SKM-1 treated with dmso at 0.1 percent for 144 hours (cell line): Measurements from ENCODE around the gene IFT20.

Experiments
- DNase-seq: peaks from one replicate; lab custom pipeline; 2025; ENCODE audit not compliant: unreplicated experiment; lab: John Stamatoyannopoulos, UW

The IFT20 gene

GRCh38 chr17:28338056-28338768 lies 2.9 kb upstream of the IFT20 start:
- no peak for DNase-seq

- DNase-seq: no peak
Observed at GRCh38 chr17:28335959-28336871, 943 bp upstream of the IFT20 start.

GRCh38 chr17:28334666-28335200 lies 539 bp downstream of the IFT20 start:
- no peak for DNase-seq

GRCh38 chr17:28334171-28334570 lies 1.1 kb downstream of the IFT20 start:
- DNase-seq: no peak

- no peak for DNase-seq
Observed at GRCh38 chr17:28333083-28333746, 2.1 kb downstream of the IFT20 start.

- DNase-seq: no peak
Observed at GRCh38 chr17:28331891-28332420, 3.3 kb downstream of the IFT20 start.

GRCh38 chr17:28330671-28331070 lies 4.6 kb downstream of the IFT20 start:
- DNase-seq: no peak

- no peak for DNase-seq
Observed at GRCh38 chr17:28328325-28328724, 6.9 kb downstream of the IFT20 start.

GRCh38 chr17:28327709-28328108 lies 7.6 kb downstream of the IFT20 start:
- DNase-seq: no peak

GRCh38 chr17:28327031-28327607 lies 8.2 kb downstream of the IFT20 start:
- no peak for DNase-seq

- no peak for DNase-seq
Observed at GRCh38 chr17:28326114-28326513, 9.2 kb downstream of the IFT20 start.

- DNase-seq: no peak
Observed at GRCh38 chr17:28325211-28325610, 10.1 kb downstream of the IFT20 start.

- no peak for DNase-seq
Observed at GRCh38 chr17:28324781-28325180, 10.5 kb downstream of the IFT20 start.

- no peak for DNase-seq
Observed at GRCh38 chr17:28324267-28324745, 11.0 kb downstream of the IFT20 start.

GRCh38 chr17:28320215-28321061 lies 14.8 kb downstream of the IFT20 start:
- no peak for DNase-seq

GRCh38 chr17:28319598-28319935 lies 15.7 kb downstream of the IFT20 start:
- DNase-seq: no peak

GRCh38 chr17:28318759-28319597 lies 16.3 kb downstream of the IFT20 start, which contains the start of gene TMEM97:
Gene TMEM97, plus strand, starts transcription at chr17:28319200. Its CDS starts 40 bp downstream, at chr17:28319240.
- DNase-seq: peak; percentile 97

GRCh38 chr17:28317966-28318758 lies 17.1 kb downstream of the IFT20 start:
- DNase-seq: no peak
